Activated CD4-positive, alpha-beta T cell treated with anti-CD3 and anti-CD28 coated beads, Interleukin-2, amount 10 ng/mL, durations not matched to agents 7 days and 5 days (primary cell): ENCODE results near the gene GABRR3. TPM values are rescaled to one million over a fixed set of nuclear protein-coding genes. Genes with fewer than 3 reads are reported as not detected.

Experiments
- CTCF ChIA-PET: fragments of 350-600 bp; sonication (Branson Sonifier 250); formaldehyde crosslinking; loops from one replicate; lab custom pipeline; 2021; ENCODE audit warnings: antibody characterized with exemption; lab: Charles Lee
- POLR2A ChIA-PET: fragments of 350-600 bp; sonication (Branson Sonifier 250); formaldehyde crosslinking; loops from one replicate; lab custom pipeline; 2021; ENCODE audit warnings: antibody characterized with exemption; lab: Charles Lee
- DNase-seq: peaks from one replicate; pipeline ENCODE4 v3.0.0-alpha.2; 2020
- H3K27ac Mint-ChIP-seq: one replicate; pipeline ENCODE4 v1.8.0; 2021; ENCODE audit warnings: mild to moderate bottlenecking, moderate library complexity, mixed read lengths
- H3K27me3 Mint-ChIP-seq: one replicate; pipeline ENCODE4 v1.8.0; 2021; ENCODE audit warnings: mixed read lengths
- H3K36me3 Mint-ChIP-seq: one replicate; pipeline ENCODE4 v1.8.0; 2021; ENCODE audit warnings: low read depth, mixed read lengths
- H3K4me1 Mint-ChIP-seq: one replicate; pipeline ENCODE4 v1.8.0; 2021; ENCODE audit warnings: mixed read lengths
- H3K4me3 Mint-ChIP-seq: one replicate; pipeline ENCODE4 v1.8.0; 2021; ENCODE audit warnings: mild to moderate bottlenecking, moderate library complexity, mixed read lengths
- H3K9me3 Mint-ChIP-seq: one replicate; pipeline ENCODE4 v1.8.0; 2021; ENCODE audit warnings: mixed read lengths
- total RNA-seq, 2 experiments: library from RNA; stranded (reverse); gene quantifications; one replicate each; pipeline ENCODE4 v1.2.3, GENCODE V29; 2021

The GABRR3 gene
- total RNA-seq, 2 experiments from 2014 or later = not detected

DNA sequence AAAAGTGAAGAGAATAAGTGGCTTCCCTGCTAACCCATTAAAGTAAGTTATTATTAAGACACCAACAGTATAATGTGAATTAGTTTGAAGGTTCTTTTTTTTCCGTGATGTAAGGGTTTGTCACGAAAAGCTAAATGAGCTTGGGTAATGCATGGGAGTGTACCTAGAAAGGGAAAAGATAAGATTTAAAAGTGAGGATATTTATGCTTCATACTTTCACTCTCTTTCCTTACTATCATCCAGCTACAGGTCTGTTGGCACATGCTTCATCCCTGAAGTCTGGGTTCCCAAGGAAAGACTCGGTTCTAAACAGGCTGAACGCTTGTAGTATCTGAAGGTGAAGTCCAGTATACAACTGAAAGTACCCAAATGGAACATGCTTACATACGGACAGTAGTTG is 36.0 kb downstream of the GABRR3 start:
- H3K4me3 Mint-ChIP-seq = no peak overlapping the region
- H3K36me3 Mint-ChIP-seq = peaks cover 6% of the 10 kb centered on the region
- DNase-seq = no peak
- peaks cover 10% of the 10 kb centered on the region for H3K9me3 Mint-ChIP-seq
- no peak overlapping the region for H3K27ac Mint-ChIP-seq
- H3K4me1 Mint-ChIP-seq = peaks cover 21% of the 10 kb centered on the region
- POLR2A ChIA-PET = no interaction called here
- peaks cover 2% of the 10 kb centered on the region for H3K27me3 Mint-ChIP-seq
- CTCF ChIA-PET = interaction anchor here (0.8 to 1.5 kb wide), 4 partner anchors 9 to 21 kb away, joined by 3 to 4 read pairs (median 4); no protein-coding TSS in a partner anchor

DNA sequence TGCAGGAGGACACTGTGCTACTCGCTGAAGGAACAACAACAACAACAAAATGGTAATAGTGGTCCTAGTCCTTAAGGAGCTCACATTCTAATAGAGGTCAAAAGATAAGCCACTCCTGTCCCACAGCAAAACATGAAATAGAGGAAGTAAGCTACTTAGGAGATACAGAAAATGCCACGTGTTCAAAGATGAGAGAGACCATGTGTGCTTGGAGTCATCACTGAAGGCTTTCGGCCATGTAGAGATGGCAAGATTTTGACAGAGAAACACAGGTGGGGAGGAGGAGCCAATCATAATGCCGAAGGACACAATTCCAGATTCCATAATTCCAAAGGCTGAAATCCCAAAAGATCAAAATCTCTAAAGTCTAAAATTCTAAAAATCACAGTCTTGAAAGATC is 38.1 kb downstream of the GABRR3 start:
- Mint-ChIP-seq H3K27ac (no peak overlapping the region), H3K9me3 (peaks cover 10% of the 10 kb centered on the region), H3K4me1 (peaks cover 15% of the 10 kb centered on the region), H3K4me3 (no peak overlapping the region), H3K36me3 (peaks cover 4% of the 10 kb centered on the region), H3K27me3 (peaks cover 2% of the 10 kb centered on the region)
- POLR2A ChIA-PET = no interaction called here
- no peak for DNase-seq
- CTCF ChIA-PET = interaction anchor here (1.4 kb wide), 1 partner anchor 26 kb away, joined by 3 read pairs; no protein-coding TSS in a partner anchor

DNA sequence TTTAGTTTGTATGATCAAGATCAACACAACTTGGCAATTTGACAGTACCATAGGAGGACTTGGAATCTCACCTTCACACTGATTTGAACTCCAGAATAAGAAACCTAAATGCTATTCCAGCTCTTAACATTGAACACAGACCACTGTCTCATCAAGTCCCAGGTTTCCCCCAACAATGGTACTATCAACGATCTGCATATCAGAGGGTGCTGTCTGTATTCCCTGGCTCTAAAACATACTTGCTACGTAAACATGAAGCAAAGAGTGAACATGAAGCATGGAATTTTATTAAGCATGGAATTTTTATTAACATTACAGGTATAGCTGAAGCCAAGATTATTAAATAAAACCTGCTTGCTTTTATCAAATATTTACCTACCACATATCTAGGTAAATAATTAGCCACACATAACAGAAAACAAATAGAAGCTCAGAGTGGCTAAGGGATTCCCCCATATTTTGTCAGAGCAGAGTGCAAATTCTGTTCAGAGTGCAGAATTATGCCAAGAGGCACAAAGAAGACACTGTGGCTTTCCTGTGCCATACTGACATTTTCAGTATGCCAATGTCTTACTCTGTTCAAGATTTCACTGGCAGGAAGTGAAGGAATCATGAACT is 40.7 kb downstream of the GABRR3 start:
- POLR2A ChIA-PET = no interaction called here
- Mint-ChIP-seq H3K27ac (no peak overlapping the region), H3K27me3 (no peaks in the 10 kb centered on the region), H3K36me3 (peaks cover 8% of the 10 kb centered on the region), H3K4me1 (peaks cover 36% of the 10 kb centered on the region), H3K9me3 (peaks cover 5% of the 10 kb centered on the region), H3K4me3 (no peak overlapping the region)
- CTCF ChIA-PET = interaction anchor here (1.3 kb wide), 1 partner anchor 18 kb away, joined by 4 read pairs; no protein-coding TSS in a partner anchor
- DNase-seq = no peak

DNA sequence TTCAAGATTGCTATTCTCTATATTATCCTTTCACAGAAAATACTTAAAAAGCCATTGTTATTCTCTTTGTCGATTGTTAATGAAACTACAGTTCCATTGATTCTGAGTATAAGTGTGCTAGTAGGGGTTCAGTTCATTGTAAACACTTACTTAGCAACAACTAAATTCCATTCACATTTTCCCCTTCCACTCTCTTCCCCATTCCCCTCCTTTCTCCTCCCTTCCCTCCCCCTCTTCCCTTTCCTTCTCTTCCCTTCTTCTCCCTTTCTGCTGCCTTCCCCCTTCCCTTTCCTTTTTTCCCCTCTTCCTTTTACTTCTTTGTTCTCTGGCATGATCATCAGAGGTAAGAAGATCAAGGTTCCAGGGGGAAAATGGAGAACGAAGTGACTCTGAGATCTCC is 41.6 kb downstream of the GABRR3 start:
- CTCF ChIA-PET = interaction anchor here (1.1 to 1.5 kb wide), 2 partner anchors 9 to 20 kb away, joined by 3 to 4 read pairs; no protein-coding TSS in a partner anchor
- no peak for DNase-seq
- POLR2A ChIA-PET = no interaction called here
- H3K27ac Mint-ChIP-seq = no peak overlapping the region
- H3K4me1 Mint-ChIP-seq = peaks cover 36% of the 10 kb centered on the region
- H3K36me3 Mint-ChIP-seq = peaks cover 8% of the 10 kb centered on the region
- H3K27me3 Mint-ChIP-seq = no peaks in the 10 kb centered on the region
- no peak overlapping the region for H3K4me3 Mint-ChIP-seq
- H3K9me3 Mint-ChIP-seq = peaks cover 5% of the 10 kb centered on the region

DNA sequence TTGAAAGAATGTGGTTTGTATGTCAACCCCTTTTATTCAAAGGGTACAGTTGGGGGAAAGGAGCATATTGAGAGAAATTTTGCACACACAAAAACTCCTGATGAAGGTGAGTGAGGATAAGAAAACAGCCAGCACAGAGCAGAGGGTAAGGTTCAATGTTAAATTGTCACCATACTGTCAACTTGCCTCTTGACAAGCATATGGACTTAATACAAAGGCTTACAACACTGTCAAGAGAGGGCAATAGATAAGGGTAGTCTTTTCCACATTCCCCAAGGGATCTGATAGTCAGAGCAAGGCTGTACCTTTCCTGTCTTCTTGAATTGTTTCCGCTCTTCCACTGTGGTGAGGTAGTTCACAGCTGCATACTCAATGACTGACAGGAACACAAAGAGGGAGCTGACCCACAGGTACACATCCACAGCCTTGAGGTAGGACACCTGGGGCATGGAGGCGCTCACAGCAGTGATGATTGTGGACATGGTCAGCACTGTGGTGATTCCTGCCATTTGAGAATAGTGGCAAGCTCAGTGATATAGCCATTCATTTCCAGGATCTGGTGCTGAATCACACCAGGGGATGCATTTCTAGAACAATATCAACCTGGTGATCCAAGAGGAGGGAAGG is 42.5 kb downstream of the GABRR3 start:
- CTCF ChIA-PET = interaction anchor here (1.0 to 1.6 kb wide), 4 partner anchors 8 to 22 kb away, joined by 3 to 4 read pairs (median 4); no protein-coding TSS in a partner anchor
- H3K4me3 Mint-ChIP-seq = no peak overlapping the region
- H3K27me3 Mint-ChIP-seq = no peaks in the 10 kb centered on the region
- no peak for DNase-seq
- H3K27ac Mint-ChIP-seq = no peak overlapping the region
- peaks cover 8% of the 10 kb centered on the region for H3K9me3 Mint-ChIP-seq
- H3K36me3 Mint-ChIP-seq = peaks cover 11% of the 10 kb centered on the region
- peaks cover 36% of the 10 kb centered on the region for H3K4me1 Mint-ChIP-seq
- POLR2A ChIA-PET = no interaction called here

DNA sequence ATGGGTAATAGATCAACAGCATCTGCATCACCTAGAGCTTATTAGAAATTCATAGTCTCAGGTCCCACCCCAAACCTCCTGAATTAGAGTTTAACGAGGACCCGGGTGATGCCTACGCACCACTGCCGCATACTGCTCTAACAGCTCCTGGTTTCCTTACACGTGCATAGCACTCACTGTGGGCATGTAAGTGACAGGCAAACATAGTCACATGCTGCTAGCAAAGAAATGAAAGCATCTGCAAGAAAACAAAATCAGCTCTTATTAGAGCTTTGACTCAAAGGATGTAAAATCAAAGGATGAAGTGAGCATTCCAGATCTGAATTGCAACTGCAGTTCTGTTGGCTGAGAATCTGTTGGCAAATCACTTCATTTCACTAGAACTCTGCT is 43.8 kb downstream of the GABRR3 start:
- ChIA-PET CTCF (interaction anchor here (0.8 to 1.6 kb wide), 4 partner anchors 10 to 24 kb away, joined by 3 to 4 read pairs (median 4); no protein-coding TSS in a partner anchor), POLR2A (no interaction called here)
- peak; percentile 31 for DNase-seq
- Mint-ChIP-seq H3K27ac (peak overlapping the region; percentile 92), H3K27me3 (no peaks in the 10 kb centered on the region), H3K9me3 (peaks cover 8% of the 10 kb centered on the region), H3K36me3 (peaks cover 11% of the 10 kb centered on the region), H3K4me1 (peaks cover 36% of the 10 kb centered on the region), H3K4me3 (peak overlapping the region; percentile 71)

DNA sequence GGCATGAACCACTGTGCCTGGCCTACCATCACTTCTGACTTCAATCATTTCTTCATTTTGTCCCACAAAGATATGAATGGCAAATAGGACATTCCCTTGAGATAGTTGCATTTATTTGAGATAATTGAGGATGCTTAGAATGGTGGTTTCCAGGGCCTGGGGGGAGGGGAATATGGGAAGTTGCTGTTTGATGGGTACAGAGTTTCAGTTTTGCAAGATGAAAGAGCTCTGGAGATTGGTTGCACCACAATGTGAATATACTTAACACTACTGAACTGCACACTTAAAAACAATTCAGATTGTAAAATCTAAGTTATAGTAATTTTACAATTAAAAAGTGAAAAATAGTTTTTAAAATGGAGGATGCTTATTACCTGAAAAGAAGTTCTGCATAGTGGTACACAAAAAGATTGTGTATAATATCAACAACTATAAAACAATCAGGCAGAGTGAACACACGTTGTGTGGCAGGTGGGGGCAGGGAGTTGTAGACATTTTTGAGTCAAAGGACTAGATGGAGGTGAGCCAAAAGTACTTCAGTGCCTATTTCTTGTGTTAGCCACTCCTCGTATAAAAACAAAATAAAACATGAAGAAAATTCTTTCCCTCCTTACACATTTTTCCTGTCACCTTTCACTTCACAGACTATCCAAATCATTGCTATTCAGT is 44.4 kb downstream of the GABRR3 start:
- Mint-ChIP-seq H3K36me3 (peaks cover 11% of the 10 kb centered on the region), H3K9me3 (peaks cover 8% of the 10 kb centered on the region), H3K27ac (peak overlapping the region; percentile 92), H3K27me3 (no peaks in the 10 kb centered on the region), H3K4me1 (peaks cover 36% of the 10 kb centered on the region), H3K4me3 (peak overlapping the region; percentile 71)
- CTCF ChIA-PET = interaction anchor here (0.8 to 1.6 kb wide), 6 partner anchors 11 to 23 kb away, joined by 3 to 5 read pairs (median 4); no protein-coding TSS in a partner anchor
- POLR2A ChIA-PET = no interaction called here
- peak; percentile 27 for DNase-seq

DNA sequence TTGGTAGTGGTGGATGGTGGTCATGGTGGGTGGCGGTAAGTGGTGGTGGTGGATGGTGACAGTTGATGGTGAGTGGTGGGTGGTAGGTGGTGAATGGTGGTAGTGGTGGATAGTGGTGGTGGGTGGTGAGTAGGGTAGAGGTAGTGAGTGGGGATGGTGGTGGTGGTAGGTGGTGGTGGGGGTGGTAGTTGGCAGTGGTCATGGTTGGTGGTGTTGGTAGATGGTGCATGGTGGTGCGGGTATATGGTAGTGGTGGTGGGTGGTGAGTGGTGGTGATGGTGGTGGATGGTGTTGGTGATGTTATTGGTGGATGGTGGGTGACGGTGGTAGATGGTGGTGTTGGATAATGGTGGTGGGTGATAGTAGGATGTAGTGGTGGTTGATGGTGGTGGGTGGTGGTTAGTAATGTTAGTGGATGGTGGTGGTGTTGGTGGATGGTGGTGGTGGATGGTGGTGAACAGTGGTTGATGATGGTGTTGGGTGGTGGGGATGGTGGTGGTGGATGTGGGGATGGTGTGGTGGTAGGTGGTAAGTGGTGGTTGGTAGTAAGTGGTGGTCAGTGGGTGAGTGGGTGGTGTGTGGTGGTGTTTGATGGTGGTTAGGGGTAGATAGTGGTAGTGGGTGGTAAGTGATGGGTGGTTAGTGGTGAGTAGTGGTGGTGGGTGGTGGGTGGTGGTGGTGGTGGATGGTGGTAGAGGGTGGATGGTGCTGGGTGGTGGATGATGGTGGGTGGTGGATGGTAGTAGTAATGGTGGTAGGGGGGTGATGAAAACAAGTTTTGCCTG is 46.1 kb downstream of the GABRR3 start:
- H3K9me3 Mint-ChIP-seq = peaks cover 8% of the 10 kb centered on the region
- H3K27me3 Mint-ChIP-seq = peaks cover 1% of the 10 kb centered on the region

DNA sequence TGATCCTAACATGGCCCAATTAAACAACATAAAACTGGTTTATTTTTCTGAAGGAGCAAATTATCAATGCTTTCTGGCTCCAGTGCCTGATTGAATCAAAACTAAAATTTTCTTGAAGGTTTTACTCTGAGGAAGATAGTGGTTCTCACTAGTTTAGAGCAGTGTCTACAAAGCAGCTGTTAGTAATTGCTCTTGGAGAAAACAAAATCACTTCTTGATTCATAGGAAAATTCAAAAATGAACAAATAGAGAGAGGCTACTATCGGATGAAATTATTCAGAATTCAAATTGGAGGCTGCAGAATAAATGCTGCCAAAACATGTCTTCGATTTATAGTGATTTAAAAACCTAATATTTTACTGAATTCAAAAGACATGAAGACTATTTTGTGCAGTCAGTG is 47.8 kb downstream of the GABRR3 start:
- CTCF ChIA-PET = interaction anchor here (1.4 kb wide), 1 partner anchor 14 kb away, joined by 3 read pairs; no protein-coding TSS in a partner anchor
- DNase-seq = no peak
- peaks cover 1% of the 10 kb centered on the region for H3K27me3 Mint-ChIP-seq
- H3K36me3 Mint-ChIP-seq = peaks cover 8% of the 10 kb centered on the region
- H3K9me3 Mint-ChIP-seq = peaks cover 8% of the 10 kb centered on the region
- H3K27ac Mint-ChIP-seq = no peak overlapping the region
- H3K4me3 Mint-ChIP-seq = no peak overlapping the region
- POLR2A ChIA-PET = no interaction called here
- peaks cover 39% of the 10 kb centered on the region for H3K4me1 Mint-ChIP-seq

More for the DNA sequence above, 46.1 kb downstream of the GABRR3 start:
- no peak overlapping the region for H3K4me3 Mint-ChIP-seq
- CTCF ChIA-PET = interaction anchor here (1.4 kb wide), 2 partner anchors 12 to 13 kb away, joined by 3 to 5 read pairs; no protein-coding TSS in a partner anchor
- POLR2A ChIA-PET = no interaction called here
- DNase-seq = no peak
- peaks cover 11% of the 10 kb centered on the region for H3K36me3 Mint-ChIP-seq
- H3K4me1 Mint-ChIP-seq = peaks cover 38% of the 10 kb centered on the region
- H3K27ac Mint-ChIP-seq = no peak overlapping the region

DNA sequence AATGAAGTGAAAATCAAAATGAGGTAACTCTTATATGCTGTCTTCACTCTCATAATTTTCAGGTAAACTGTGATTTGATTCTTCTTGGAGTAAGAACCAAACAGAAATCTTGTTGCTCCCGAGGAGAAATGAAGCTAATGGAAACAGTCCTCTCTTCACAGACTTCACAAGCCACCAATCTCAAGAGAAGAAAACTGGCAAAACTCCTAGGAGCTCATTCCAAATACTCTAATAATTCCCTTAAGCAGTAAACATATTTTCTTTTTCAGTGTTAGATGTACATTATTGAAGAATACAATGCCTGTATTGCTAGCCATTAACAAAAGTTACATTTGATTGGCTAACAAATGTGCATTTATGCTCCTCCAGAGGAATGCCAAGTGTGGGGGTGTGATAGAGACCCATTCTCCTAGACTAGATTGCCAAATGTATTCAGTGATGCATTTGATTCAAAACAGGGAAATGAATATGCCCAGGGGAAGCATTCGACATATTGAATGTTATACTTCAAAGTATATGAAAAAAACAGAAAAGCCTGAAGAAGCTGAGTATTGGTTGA is 51.1 kb downstream of the GABRR3 start:
- Mint-ChIP-seq H3K36me3 (peaks cover 5% of the 10 kb centered on the region), H3K27ac (no peak overlapping the region), H3K4me1 (peaks cover 28% of the 10 kb centered on the region), H3K4me3 (no peak overlapping the region), H3K9me3 (peaks cover 5% of the 10 kb centered on the region), H3K27me3 (peaks cover 1% of the 10 kb centered on the region)
- ChIA-PET CTCF (interaction anchor here (1.0 to 1.7 kb wide), 4 partner anchors 9 to 33 kb away, joined by 3 to 4 read pairs (median 3); no protein-coding TSS in a partner anchor), POLR2A (no interaction called here)
- DNase-seq = no peak

DNA sequence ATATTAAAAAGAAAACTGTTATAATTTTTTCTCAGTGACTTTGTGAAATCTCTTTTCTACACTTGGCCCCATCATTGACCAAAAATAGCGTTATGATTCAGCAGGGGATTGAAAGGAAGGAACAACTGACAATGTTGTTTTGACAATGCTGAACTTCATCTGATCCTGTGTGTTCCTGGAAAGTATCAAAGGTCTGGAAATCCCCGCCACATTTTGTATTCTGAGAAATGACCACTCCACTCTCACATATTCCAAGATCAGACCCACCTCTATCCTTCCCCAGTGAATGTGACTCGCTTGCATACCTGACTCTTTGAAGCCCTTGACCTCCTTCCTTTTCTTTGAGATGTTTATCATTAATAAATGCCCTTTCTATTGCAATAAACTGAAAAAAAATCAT is 53.2 kb downstream of the GABRR3 start:
- DNase-seq = peak; percentile 15
- Mint-ChIP-seq H3K36me3 (peaks cover 2% of the 10 kb centered on the region), H3K4me3 (no peak overlapping the region), H3K27ac (no peak overlapping the region), H3K9me3 (peaks cover 2% of the 10 kb centered on the region), H3K27me3 (peaks cover 1% of the 10 kb centered on the region), H3K4me1 (peaks cover 28% of the 10 kb centered on the region)
- POLR2A ChIA-PET = interaction anchor here (1.0 kb wide), 1 partner anchor 10 kb away, joined by 3 read pairs; the partner anchor contains the start of gene RIOX2
- CTCF ChIA-PET = interaction anchor here (0.8 kb wide), 1 partner anchor 17 kb away, joined by 3 read pairs; no protein-coding TSS in a partner anchor
